SKM-1 (cell line): Measurements from ENCODE around the gene GPC3.
"Not testable (repeated sequence)": the region's sequence is repeated elsewhere in the genome, so short reads cannot be mapped to it uniquely, and the experiment has no call there.

Experiments
- DNase-seq: peaks from one replicate; lab custom pipeline; 2025; ENCODE audit not compliant: unreplicated experiment; lab: John Stamatoyannopoulos, UW

GPC3 gene

DNA sequence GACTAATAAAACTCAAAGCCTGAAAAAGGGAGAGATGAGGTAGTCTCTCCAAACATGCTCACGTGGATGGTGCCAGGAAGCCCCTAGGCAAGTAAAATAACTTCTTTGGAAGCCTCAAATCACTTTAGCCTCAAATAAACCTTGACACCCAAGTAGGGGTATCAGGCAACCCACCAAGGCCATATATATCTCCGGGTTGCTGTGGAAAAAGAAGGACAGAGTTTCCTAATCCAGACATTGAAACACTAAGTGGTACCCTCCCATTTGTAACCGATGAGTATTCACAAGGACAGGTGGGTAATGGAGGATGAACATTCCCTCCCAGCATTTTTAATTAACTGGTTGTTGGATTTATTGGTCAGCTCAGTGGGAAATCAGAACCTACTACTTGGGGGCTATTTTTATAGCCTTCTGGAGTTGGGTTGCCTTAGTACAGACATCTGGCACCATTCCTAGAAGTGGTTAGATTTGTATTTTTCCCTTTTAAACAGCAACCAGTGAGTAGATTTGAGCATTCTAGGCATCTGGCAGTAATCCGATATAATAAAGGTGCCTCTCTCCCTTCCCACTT lies 87.7 kb downstream of the GPC3 start:
- no peak for DNase-seq

- DNase-seq = no peak
Observed at GRCh38 chrX:133892337-133892736, 93.1 kb downstream of the GPC3 start.

DNA sequence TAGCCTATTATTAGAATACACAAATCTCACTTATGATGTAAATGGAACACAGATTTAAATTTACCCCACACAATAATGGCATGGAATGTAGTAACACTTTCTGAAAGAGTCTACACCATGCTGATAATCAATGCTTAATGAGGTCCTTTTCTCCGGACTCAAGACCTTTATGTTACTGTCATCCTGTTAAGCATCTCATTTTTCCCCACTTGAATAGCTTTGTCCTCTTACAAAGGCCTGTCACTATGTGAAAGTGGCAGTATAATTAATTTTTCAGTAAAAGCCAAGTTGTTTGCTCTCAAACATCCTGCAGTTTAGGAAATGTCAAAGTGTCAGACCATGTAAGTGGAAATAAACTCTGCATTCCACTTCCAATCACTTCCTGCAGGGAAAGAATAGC lies 96.4 kb downstream of the GPC3 start:
- no peak for DNase-seq

DNA sequence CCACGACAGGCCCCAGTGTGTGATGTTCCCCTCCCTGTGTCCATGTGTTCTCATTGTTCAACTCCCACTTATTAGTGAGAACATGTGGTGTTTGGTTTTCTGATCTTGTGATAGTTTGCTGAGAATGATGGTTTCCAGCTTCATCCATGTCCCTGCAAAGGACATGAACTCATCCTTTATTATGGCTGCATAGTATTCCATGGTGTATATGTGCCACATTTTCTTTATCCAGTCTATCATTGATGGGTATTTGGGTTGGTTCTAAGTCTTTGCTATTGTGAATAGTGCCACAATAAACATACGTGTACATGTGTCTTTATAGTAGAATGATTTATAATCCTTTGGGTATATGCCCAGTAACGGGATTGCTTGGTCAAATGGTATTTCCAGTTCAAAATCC lies 97.3 kb downstream of the GPC3 start:
- not testable (repeated sequence) for DNase-seq

DNA sequence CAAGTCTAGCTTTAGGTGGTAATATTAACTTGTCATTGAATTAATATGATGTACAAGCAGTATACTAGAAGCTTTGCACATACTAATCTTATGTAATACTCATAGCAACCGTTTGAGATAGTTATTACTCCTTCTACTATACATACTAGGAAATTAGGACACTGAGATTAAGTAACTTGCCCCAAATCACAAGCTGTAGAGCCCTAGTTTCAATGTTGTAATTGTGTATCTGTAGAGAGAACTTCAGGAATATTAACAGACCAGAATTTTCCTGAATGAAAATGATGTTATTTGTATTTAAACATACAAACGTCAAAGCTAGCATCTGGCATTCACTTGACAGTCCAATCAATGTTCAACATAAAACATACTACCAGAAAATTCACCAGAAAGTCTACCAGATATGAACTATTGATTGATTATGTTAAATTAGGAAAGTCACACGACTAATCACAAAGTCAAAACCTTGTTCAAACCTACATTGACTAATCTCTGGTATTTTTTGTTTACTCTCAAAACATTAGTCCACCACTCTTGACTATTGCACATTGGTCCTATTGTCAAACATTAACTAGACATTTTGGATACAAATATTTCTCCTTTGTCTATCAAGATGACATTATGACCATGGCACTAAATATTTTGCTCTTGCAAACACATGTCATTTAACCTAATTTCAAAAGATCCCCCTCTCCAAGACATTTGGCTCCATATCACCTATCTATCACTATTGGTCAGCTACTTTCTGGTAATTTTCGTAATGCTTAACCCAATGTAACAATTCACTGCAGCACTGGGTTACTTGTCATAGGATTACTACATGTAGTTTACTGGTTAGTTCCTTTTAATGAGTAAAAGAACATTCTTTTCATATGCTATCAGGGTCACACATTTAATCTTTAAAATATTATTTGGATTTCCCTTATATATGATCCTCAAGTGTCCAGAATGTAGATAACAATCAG lies 100.7 kb downstream of the GPC3 start:
- DNase-seq = no peak

GRCh38 chrX:133881893-133882292 lies 103.5 kb downstream of the GPC3 start:
- DNase-seq = no peak

DNA sequence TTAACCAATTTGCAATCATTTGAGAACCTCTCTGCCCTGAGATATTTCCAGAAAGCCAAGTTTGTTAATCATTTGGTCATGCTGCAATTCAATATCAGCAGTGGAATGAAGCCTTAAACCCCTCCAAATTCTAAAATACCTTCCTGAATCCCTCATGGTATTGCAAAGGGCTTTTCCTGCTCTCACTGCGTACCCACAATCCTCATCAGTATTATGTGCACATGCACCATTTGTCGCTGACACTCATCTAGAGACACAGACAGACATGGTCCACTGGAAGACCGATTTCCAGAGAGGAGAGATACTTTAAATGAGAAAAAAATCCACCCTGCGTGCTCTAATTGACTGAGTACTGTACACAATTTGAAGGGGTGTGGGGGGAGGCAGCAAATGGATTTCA lies 104.4 kb downstream of the GPC3 start:
- DNase-seq = no peak

DNA sequence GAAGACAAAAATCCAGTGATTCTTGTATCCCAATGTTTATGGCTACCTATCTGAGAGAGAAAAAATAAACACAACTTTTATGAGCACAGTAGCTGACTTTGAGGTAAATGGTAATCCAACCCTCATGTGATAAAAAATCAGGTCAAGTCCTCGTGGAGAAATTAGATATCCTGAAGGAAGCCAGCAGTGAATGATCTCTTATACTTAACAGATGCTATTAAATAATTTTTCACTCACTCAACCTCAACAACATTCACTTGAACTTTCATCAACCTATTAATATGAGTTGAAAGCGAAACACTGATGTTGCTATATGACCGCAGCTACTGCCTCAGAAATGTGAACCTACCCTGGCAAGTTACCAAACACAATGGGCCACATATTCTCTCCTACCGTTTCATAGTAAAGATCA lies 105.4 kb downstream of the GPC3 start:
- no peak for DNase-seq

- no peak for DNase-seq
Observed at GRCh38 chrX:133878710-133879109, 106.7 kb downstream of the GPC3 start.

DNA sequence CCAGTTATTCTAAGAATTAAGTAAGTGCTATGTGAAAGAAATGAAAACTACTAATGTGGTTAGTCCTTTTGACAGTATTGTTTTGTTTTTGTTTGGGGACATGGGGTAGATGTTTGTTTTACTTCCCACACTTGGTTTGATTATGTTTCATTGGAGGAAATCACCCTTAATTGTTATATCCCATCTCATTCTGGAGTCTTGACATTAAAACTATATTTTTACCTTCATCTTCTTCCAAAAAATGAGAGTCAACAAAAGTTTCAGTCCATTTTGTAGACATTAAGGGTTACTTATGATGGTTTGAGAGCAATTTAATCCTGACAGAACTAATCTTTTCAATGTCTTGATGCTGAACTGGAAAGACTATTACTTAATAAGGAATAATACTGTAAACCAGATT lies 108.7 kb downstream of the GPC3 start:
- DNase-seq = no peak

GRCh38 chrX:133869270-133869669 lies 116.1 kb downstream of the GPC3 start:
- no peak for DNase-seq

DNA sequence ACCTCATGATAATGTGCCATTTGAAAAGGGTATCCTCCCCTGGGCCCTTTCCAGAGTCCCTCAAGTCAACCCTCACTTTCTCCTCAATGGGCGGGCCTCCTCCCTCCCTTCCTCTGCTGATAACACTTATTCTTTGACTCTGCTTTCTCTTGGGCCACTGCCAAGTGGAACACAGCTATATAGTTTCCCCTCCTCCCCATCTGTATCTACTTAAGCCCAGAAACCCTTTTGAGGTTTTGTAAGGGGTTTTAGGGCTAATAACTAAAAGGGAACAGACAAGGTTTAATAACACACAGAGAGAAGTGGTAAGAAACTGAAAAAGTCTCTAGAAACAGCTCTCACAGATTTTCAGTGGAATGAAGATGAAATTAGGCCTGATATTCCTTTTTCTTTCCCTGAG lies 116.7 kb downstream of the GPC3 start:
- no peak for DNase-seq

GRCh38 chrX:133868250-133868649 lies 117.1 kb downstream of the GPC3 start:
- no peak for DNase-seq

GRCh38 chrX:133865761-133866471 lies 119.5 kb downstream of the GPC3 start:
- no peak for DNase-seq

DNA sequence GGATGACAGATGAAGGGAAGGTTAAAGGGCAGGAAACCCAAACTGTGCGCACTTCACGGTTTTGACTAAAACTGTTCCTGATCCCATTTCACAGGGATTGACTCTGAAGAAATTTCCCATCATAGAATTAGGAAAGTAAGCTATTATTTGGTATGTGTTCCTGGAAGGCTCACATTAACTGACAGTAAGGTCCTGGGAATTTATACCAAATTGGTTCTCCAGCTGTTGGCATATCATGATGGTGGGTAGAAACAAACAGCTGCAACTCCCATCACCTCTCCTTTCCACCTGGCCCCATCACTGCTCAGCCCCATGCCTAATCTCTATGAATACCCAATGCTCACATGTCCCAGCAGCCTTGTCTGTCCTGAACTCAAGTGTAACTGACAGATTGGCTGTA lies 121.2 kb downstream of the GPC3 start:
- DNase-seq = no peak

GRCh38 chrX:133859860-133860259 lies 125.5 kb downstream of the GPC3 start:
- DNase-seq = no peak

DNA sequence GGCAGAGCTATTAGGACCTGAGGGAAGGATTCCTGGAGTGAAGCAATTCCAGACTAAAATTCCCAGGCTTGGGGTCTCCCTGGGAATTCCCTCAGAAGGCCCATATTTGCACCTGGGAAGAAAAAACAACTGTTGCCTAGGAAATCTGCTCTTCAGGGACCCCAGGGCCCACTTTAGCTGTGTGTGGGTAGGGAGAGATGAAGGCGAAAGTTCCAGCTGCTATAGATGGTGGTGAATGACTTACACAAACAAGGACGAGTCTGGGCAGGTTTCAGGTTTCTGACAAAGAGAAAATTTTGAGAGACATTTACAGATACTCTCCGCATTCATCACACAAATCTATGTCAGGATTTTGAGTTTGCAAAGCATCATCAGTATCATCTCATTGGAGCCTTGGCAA lies 126.1 kb downstream of the GPC3 start:
- no peak for DNase-seq

DNA sequence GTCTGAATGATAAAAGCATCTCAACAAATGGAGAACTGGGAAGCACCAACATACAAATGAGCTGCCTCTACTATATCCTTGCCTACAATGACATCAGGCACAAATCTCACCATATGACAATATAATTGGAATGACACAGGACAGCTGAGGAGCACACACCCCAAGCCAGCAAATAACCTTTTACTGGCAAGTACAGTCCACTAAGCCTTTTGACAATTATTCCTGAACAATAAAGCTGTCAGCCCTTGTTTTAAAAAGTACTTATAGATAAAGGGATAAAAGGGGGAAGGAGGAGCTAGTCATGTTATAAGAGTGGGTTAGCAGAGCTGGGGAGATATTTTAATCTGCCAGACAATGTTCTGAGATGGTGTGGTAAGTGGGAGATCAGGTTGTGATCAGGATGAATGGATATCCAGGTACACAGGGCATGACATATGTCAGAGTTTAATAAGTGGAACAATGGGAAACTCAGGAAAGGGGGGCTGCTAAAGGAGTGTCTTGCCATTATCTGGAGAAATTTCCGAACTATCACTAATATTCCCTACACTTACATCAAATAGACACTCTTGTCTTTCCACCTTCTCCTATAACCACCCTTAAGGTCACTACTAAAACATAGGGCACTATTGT lies 127.6 kb downstream of the GPC3 start:
- no peak for DNase-seq

- no peak for DNase-seq
Observed at GRCh38 chrX:133856819-133857218, 128.6 kb downstream of the GPC3 start.

DNA sequence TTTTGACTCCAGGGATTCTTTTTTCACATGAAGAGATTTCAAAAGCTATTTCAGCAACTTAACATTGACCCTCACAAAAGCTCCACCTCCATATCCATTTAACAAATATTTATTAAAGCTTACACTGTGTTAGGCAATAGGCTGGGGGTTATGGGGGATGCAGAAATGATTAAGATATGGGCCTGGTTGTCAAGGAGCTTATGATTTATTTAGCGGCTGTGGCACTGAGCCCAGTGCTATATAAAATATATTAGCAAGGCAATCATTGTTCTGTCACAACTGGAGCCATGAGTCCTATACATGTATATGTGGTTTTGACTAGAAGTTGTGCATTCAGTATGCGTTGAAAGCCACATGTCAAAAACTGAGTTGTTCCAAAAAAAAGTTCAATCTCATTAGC lies 131.1 kb downstream of the GPC3 start:
- no peak for DNase-seq

- DNase-seq = no peak
Observed at GRCh38 chrX:133852837-133853356, 132.5 kb downstream of the GPC3 start.
